AG04449 (cell line): ENCODE data around the gene SERPINB3.
"Not testable (repeated sequence)": the region's sequence is repeated elsewhere in the genome, so short reads cannot be mapped to it uniquely, and the experiment has no call there.

Experiments
- CTCF ChIA-PET: fragments of 350-600 bp; formaldehyde crosslinking; extraction: SDS; loops from one replicate; lab custom pipeline; 2021; ENCODE audit warnings: antibody characterized with exemption; lab: Yijun Ruan, JAX
- POLR2A ChIA-PET: fragments of 400-600, 350-600 bp; formaldehyde crosslinking; extraction: SDS; loops from one replicate; lab custom pipeline; 2020; ENCODE audit warnings: antibody characterized with exemption, inconsistent platforms; lab: Yijun Ruan, JAX
- DNase-seq: peaks from one replicate; pipeline ENCODE4 v3.0.0-alpha.2; 2010; ENCODE audit warnings: low read depth, low spot score
- H3K4me3 ChIP-seq: 2 replicates; pipeline ENCODE4 v1.5.1; 2011; ENCODE audit warnings: low read depth, mild to moderate bottlenecking, control low read depth, low read length
- CTCF ChIP-seq: IDR thresholded peaks from one replicate; pipeline ENCODE4 v1.5.1; 2011; ENCODE audit warnings: mild to moderate bottlenecking, moderate library complexity, low read length, control low read depth, inconsistent platforms; ENCODE audit not compliant: insufficient read depth; ENCODE audit errors: missing control alignments

Gene SERPINB3

GRCh38 chr18:63681449-63682340, 20.0 kb upstream of the SERPINB3 start:
- DNase-seq = no peak
- H3K4me3 ChIP-seq = no peak overlapping the region
- ChIA-PET CTCF (interaction anchor here (0.6 to 2.7 kb wide), 4 partner anchors 60 to 164 kb away, joined by 3 to 14 read pairs (median 6); no protein-coding TSS in a partner anchor), POLR2A (no interaction called here)
- no peak for TF ChIP-seq CTCF

GRCh38 chr18:63679820-63680606, 18.3 kb upstream of the SERPINB3 start:
- DNase-seq = no peak
- ChIA-PET CTCF (interaction anchor here (1.4 to 2.7 kb wide), 3 partner anchors 61 to 162 kb away, joined by 7 to 14 read pairs (median 9); no protein-coding TSS in a partner anchor), POLR2A (no interaction called here)
- TF ChIP-seq CTCF = no peak
- H3K4me3 ChIP-seq = no peak overlapping the region

- TF ChIP-seq CTCF = no peak
- ChIA-PET CTCF (interaction anchor here (1.0 to 1.3 kb wide), 5 partner anchors 64 to 259 kb away, joined by 3 to 7 read pairs (median 3); no protein-coding TSS in a partner anchor), POLR2A (no interaction called here)
- DNase-seq = no peak
- no peak overlapping the region for H3K4me3 ChIP-seq
Observed at GRCh38 chr18:63677500-63678225, 16.0 kb upstream of the SERPINB3 start.

GRCh38 chr18:63676526-63677323, 15.0 kb upstream of the SERPINB3 start:
- TF ChIP-seq CTCF = peak; percentile 17
- ChIA-PET CTCF (interaction anchor here (1.4 kb wide), 1 partner anchor 65 kb away, joined by 3 read pairs; no protein-coding TSS in a partner anchor), POLR2A (no interaction called here)
- DNase-seq = no peak
- H3K4me3 ChIP-seq = no peak overlapping the region

- TF ChIP-seq CTCF = no peak
- CTCF ChIA-PET = interaction anchor here (0.5 to 1.6 kb wide), 4 partner anchors 87 to 179 kb away, joined by 3 to 4 read pairs (median 3); no protein-coding TSS in a partner anchor
Observed at GRCh38 chr18:63664571-63664970, 2.9 kb upstream of the SERPINB3 start.

GRCh38 chr18:63658920-63659319, 2.8 kb downstream of the SERPINB3 start:
- POLR2A ChIA-PET, CTCF ChIA-PET, H3K4me3 ChIP-seq, DNase-seq: not testable (repeated sequence)

More at GRCh38 chr18:63664571-63664970, 2.9 kb upstream of the SERPINB3 start:
- no peak for DNase-seq
- POLR2A ChIA-PET = no interaction called here
- H3K4me3 ChIP-seq = no peak overlapping the region

GRCh38 chr18:63650271-63650670, 11.4 kb downstream of the SERPINB3 start:
- POLR2A ChIA-PET, H3K4me3 ChIP-seq, DNase-seq: not testable (repeated sequence)
- CTCF ChIA-PET = interaction anchor here (0.6 to 1.1 kb wide), 3 partner anchors 33 to 193 kb away, joined by 3 read pairs; no protein-coding TSS in a partner anchor
